Endometrium (tissue), 2 donors: ENCODE results near the gene ARHGAP9.
"Not testable (repeated sequence)": the region's sequence is repeated elsewhere in the genome, so short reads cannot be mapped to it uniquely, and the experiment has no call there.

Source experiments
- FAIRE-seq: peaks from 2 replicates; lab custom pipeline; 2012; peaks lifted over from hg19 to GRCh38; lab: Jason Lieb, UNC
- donor health status: control.
- donor health status: control.

The ARHGAP9 gene

GRCh38 chr12:57479376-57480115 lies at the start of gene ARHGAP9:
Gene ARHGAP9 (minus strand): TSS chr12:57479866. CDS start chr12:57479406, 460 bp downstream.
- FAIRE-seq = no peak

GRCh38 chr12:57528831-57529555 lies 49.3 kb upstream of the ARHGAP9 start:
- FAIRE-seq = no peak

GRCh38 chr12:57528176-57528575 lies 48.5 kb upstream of the ARHGAP9 start:
- no peak for FAIRE-seq

GRCh38 chr12:57527184-57527583 lies 47.5 kb upstream of the ARHGAP9 start:
- FAIRE-seq = no peak

- no peak for FAIRE-seq
Observed at GRCh38 chr12:57526477-57527126, 46.9 kb upstream of the ARHGAP9 start.

GRCh38 chr12:57525615-57526383 lies 46.1 kb upstream of the ARHGAP9 start:
- no peak for FAIRE-seq

- no peak for FAIRE-seq
Observed at GRCh38 chr12:57524814-57525614, 45.3 kb upstream of the ARHGAP9 start.

- no peak for FAIRE-seq
Observed at GRCh38 chr12:57523706-57524614, 44.3 kb upstream of the ARHGAP9 start.

GRCh38 chr12:57522887-57523705 lies 43.4 kb upstream of the ARHGAP9 start:
- FAIRE-seq = no peak

- FAIRE-seq = no peak
Observed at GRCh38 chr12:57522011-57522886, 42.6 kb upstream of the ARHGAP9 start, which contains the start of gene MBD6. Gene MBD6 (plus strand): TSS chr12:57522824. CDS start chr12:57524304, 1,480 bp downstream.

GRCh38 chr12:57521525-57522010 lies 41.9 kb upstream of the ARHGAP9 start:
- no peak for FAIRE-seq

- peak; percentile 79 for FAIRE-seq
Observed at GRCh38 chr12:57520053-57520818, 40.6 kb upstream of the ARHGAP9 start, which contains the start of gene DDIT3. Gene DDIT3 (minus strand): TSS chr12:57520514. CDS start chr12:57517406, 3,108 bp downstream.

- no peak for FAIRE-seq
Observed at GRCh38 chr12:57519796-57520052, 40.1 kb upstream of the ARHGAP9 start.

GRCh38 chr12:57518920-57519795 lies 39.5 kb upstream of the ARHGAP9 start:
- no peak for FAIRE-seq

- FAIRE-seq = no peak
Observed at GRCh38 chr12:57518176-57518919, 38.7 kb upstream of the ARHGAP9 start.

GRCh38 chr12:57517718-57518117 lies 38.1 kb upstream of the ARHGAP9 start:
- FAIRE-seq = not testable (repeated sequence)
